ENCODE measurements around the gene ABCC3. TPM values are rescaled to one million over a fixed set of nuclear protein-coding genes. Genes with fewer than 3 reads are reported as not detected.
A peak's percentile ranks its signal among the peaks of the same experiment; 100 is the strongest.
"Not testable (repeated sequence)": the region's sequence is repeated elsewhere in the genome, so short reads cannot be mapped to it uniquely, and the experiment has no call there.

The ABCC3 gene
- total and polyA plus RNA-seq, 2 donors (not counting 3 experiments of a cell fraction or from before 2014, with no cell fraction given): 1.1 to 2.6 TPM

- Histone ChIP-seq H3K4me2 (ENCODE audit: insufficient read depth, low read length) (peak overlapping the region; percentile 45), H4K20me1 (replicated peaks; ENCODE audit: control insufficient read depth, extremely low read depth, insufficient read depth, low read length) (peaks cover 15% of the 10 kb centered on the region), H3K9me1 (replicated peaks; ENCODE audit: control insufficient read depth, extremely low read depth, insufficient read depth, low read length) (no peaks in the 10 kb centered on the region), H3K27ac (ENCODE audit: insufficient read depth, low read depth, low read length) (no peak overlapping the region), H3K4me3 (replicated peaks in 1 of 3; ENCODE audit: insufficient read depth in 1 of 3, low read depth in 1 of 3, low read length in 3 of 3) (no peak overlapping the region), H3K79me2 (ENCODE audit: control insufficient read depth, insufficient read depth, low read length) (peaks cover 84% of the 10 kb centered on the region), H3K27me3 (ENCODE audit: control insufficient read depth in 2 of 2, insufficient read depth in 2 of 2, low read length in 2 of 2) (no peaks in the 10 kb centered on the region), H3K9ac (replicated peaks; ENCODE audit: extremely low read depth, insufficient read depth, low read length) (no peak overlapping the region), H3K36me3 (ENCODE audit: control insufficient read depth in 2 of 2, extremely low read depth in 1 of 2, insufficient read depth in 2 of 2, low read length in 2 of 2) (no peaks in the 10 kb centered on the region), H2AFZ (ENCODE audit: low read depth, low read length) (no peak overlapping the region), H3K9me3 (replicated peaks; ENCODE audit: control insufficient read depth, insufficient read depth, low read length) (no peaks in the 10 kb centered on the region), H3K4me1 (ENCODE audit: control insufficient read depth, extremely low read depth, insufficient read depth, low read length) (peaks cover 22% of the 10 kb centered on the region)
- intact Hi-C loops (cut with micrococcal nuclease) (no loop called here), dilution Hi-C loops (cut with MboI; ENCODE audit: extremely low pct_ligation_motif_present, low sequenced_read_pairs) (no loop called here)
- ChIA-PET POLR2A (no interaction called here), CTCF (no interaction called here)
- BruUV-seq (replicated peaks): no TSS peak
- FAIRE-seq: no peak
- TF ChIP-seq MYC (IDR thresholded peaks at IDR 0.05; ENCODE audit: low read depth, low read length) (no peak), GATA2 (IDR thresholded peaks at IDR 0.05; ENCODE audit: insufficient read depth, insufficient read length, low read depth, low read length) (no peak), FOS (IDR thresholded peaks at IDR 0.05; ENCODE audit: borderline replicate concordance, insufficient read depth, low read length) (no peak), POLR2A (IDR thresholded peaks at IDR 0.05; ENCODE audit: low read depth, low read length) (no peak), MAX (IDR thresholded peaks at IDR 0.05; ENCODE audit: insufficient read depth, insufficient read length) (no peak), EZH2 (IDR thresholded peaks at IDR 0.05; ENCODE audit: borderline replicate concordance, low read depth, low read length, severe bottlenecking) (no peak), JUN (IDR thresholded peaks at IDR 0.05; ENCODE audit: borderline replicate concordance, insufficient read depth, insufficient read length, low read depth) (no peak), POLR2AphosphoS5 (IDR thresholded peaks at IDR 0.05; ENCODE audit: insufficient read depth, low read depth, low read length) (no peak)
- no peak for DNase-seq (ENCODE audit: low read depth, low spot score)
Observed at GRCh38 chr17:50722746-50723145, 88.1 kb downstream of the ABCC3 start.

GRCh38 chr17:50724622-50725021 is 89.9 kb downstream of the ABCC3 start:
- intact Hi-C loops (cut with micrococcal nuclease); DNase-seq (ENCODE audit: low read depth, low spot score); dilution Hi-C loops (cut with MboI; ENCODE audit: extremely low pct_ligation_motif_present, low sequenced_read_pairs); H3K36me3 ChIP-seq (ENCODE audit: control insufficient read depth in 2 of 2, extremely low read depth in 1 of 2, insufficient read depth in 2 of 2, low read length in 2 of 2); H3K27ac ChIP-seq (ENCODE audit: insufficient read depth, low read depth, low read length); H3K4me2 ChIP-seq (ENCODE audit: insufficient read depth, low read length); H3K9me3 ChIP-seq (replicated peaks; ENCODE audit: control insufficient read depth, insufficient read depth, low read length); BruUV-seq (replicated peaks); CTCF ChIA-PET; FAIRE-seq; H3K9me1 ChIP-seq (replicated peaks; ENCODE audit: control insufficient read depth, extremely low read depth, insufficient read depth, low read length); H3K4me3 ChIP-seq (replicated peaks in 1 of 3; ENCODE audit: insufficient read depth in 1 of 3, low read depth in 1 of 3, low read length in 3 of 3); H3K27me3 ChIP-seq (ENCODE audit: control insufficient read depth in 2 of 2, insufficient read depth in 2 of 2, low read length in 2 of 2); H3K9ac ChIP-seq (replicated peaks; ENCODE audit: extremely low read depth, insufficient read depth, low read length); H2AFZ ChIP-seq (ENCODE audit: low read depth, low read length); POLR2A ChIA-PET: not testable (repeated sequence)
- Histone ChIP-seq H3K79me2 (ENCODE audit: control insufficient read depth, insufficient read depth, low read length) (peaks cover 100% of the 10 kb centered on the region), H4K20me1 (replicated peaks; ENCODE audit: control insufficient read depth, extremely low read depth, insufficient read depth, low read length) (peaks cover 15% of the 10 kb centered on the region), H3K4me1 (ENCODE audit: control insufficient read depth, extremely low read depth, insufficient read depth, low read length) (peaks cover 18% of the 10 kb centered on the region)

Data from endothelial cell of umbilical vein (primary cell).